HCT116 (cell line): ENCODE results near the gene SMIM3.

Source experiments
- EZH2 ChIP-seq: fragments of 200-600 bp; sonication (generic); IDR thresholded peaks from 2 replicates; pipeline ENCODE4 v1.6.1; 2017; ENCODE audit warnings: antibody characterized with exemption, mixed run types
- JUND ChIP-seq: IDR thresholded peaks from 2 replicates; pipeline ENCODE4 v1.6.1; 2012
- MAX ChIP-seq: IDR thresholded peaks from 2 replicates; pipeline ENCODE4 v1.6.1; 2012
- POLR2A ChIP-seq: IDR thresholded peaks from 2 replicates; pipeline ENCODE4 v1.7.0; 2011; ENCODE audit warnings: borderline replicate concordance; ENCODE audit not compliant: insufficient read depth, insufficient read length; ENCODE audit errors: extremely low read depth
- TCF7L2 ChIP-seq: IDR thresholded peaks from 2 replicates; pipeline ENCODE4 v1.7.0; 2011; ENCODE audit warnings: borderline replicate concordance, inconsistent platforms; ENCODE audit not compliant: insufficient read depth, insufficient read length; ENCODE audit errors: extremely low read depth
- TF ChIP-seq, protein P1 (sequence below), 3 experiments: fragments of 200-600 bp in 1 of 3; sonication (generic) in 1 of 3; IDR thresholded peaks in 2 of 3; conservative IDR thresholded peaks in 1 of 3; 2 replicates each; pipeline ENCODE4 v1.5.1; 2012 to 2017; ENCODE audit warnings: low read depth in 2 of 3, low read length in 2 of 3, antibody characterized with exemption in 1 of 3, borderline replicate concordance in 1 of 3, control low read depth in 1 of 3, mild to moderate bottlenecking in 1 of 3, mixed read lengths in 1 of 3, mixed run types in 1 of 3, moderate library complexity in 1 of 3; ENCODE audit not compliant: insufficient read depth in 1 of 3

- TF ChIP-seq, protein P1, sequence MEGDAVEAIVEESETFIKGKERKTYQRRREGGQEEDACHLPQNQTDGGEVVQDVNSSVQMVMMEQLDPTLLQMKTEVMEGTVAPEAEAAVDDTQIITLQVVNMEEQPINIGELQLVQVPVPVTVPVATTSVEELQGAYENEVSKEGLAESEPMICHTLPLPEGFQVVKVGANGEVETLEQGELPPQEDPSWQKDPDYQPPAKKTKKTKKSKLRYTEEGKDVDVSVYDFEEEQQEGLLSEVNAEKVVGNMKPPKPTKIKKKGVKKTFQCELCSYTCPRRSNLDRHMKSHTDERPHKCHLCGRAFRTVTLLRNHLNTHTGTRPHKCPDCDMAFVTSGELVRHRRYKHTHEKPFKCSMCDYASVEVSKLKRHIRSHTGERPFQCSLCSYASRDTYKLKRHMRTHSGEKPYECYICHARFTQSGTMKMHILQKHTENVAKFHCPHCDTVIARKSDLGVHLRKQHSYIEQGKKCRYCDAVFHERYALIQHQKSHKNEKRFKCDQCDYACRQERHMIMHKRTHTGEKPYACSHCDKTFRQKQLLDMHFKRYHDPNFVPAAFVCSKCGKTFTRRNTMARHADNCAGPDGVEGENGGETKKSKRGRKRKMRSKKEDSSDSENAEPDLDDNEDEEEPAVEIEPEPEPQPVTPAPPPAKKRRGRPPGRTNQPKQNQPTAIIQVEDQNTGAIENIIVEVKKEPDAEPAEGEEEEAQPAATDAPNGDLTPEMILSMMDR (IDR thresholded peaks at IDR 0.05 in 2 of 3, conservative IDR thresholded peaks at IDR 0.05 in 1 of 3; ENCODE audit: borderline replicate concordance in 1 of 3, insufficient read depth in 1 of 3, low read depth in 2 of 3, low read length in 2 of 3), result no peak
- no peak for TF ChIP-seq EZH2
- TF ChIP-seq TCF7L2, result no peak
- TF ChIP-seq MAX, result no peak
- no peak for TF ChIP-seq JUND
- TF ChIP-seq POLR2A, result no peak
Observed at GRCh38 chr5:150774145-150774544, 4.4 kb upstream of the SMIM3 start.
